Suprapubic skin (tissue), 4 donors: ENCODE measurements around the gene TMEM225.

Experiments used
- EP300 ChIP-seq: sonication (generic); formaldehyde crosslinking; IDR thresholded peaks from one replicate; pipeline ENCODE4 v1.6.1; 2017; ENCODE audit warnings: antibody characterized with exemption
- POLR2A ChIP-seq, 2 donors: fragments of 450-650 bp; IDR thresholded peaks; one replicate each; pipeline ENCODE4 v1.6.1; 2017; ENCODE audit warnings: antibody characterized with exemption in 2 of 2, mild to moderate bottlenecking in 2 of 2, moderate library complexity in 2 of 2
- POLR2AphosphoS5 ChIP-seq, 3 donors: sonication (generic); formaldehyde crosslinking; IDR thresholded peaks; one replicate each; pipeline ENCODE4 v1.6.1; 2017; ENCODE audit warnings: antibody characterized with exemption in 3 of 3
- TF ChIP-seq, protein P1 (sequence below), 2 donors: fragments of 200-600 bp in 1 of 2; fragments of 450-650 bp in 1 of 2; sonication (generic) in 1 of 2; IDR thresholded peaks; one replicate each; pipeline ENCODE4 v1.5.1; 2016 to 2019; ENCODE audit warnings: antibody characterized with exemption in 2 of 2, mild to moderate bottlenecking in 1 of 2, moderate library complexity in 1 of 2

- TF ChIP-seq POLR2A (IDR thresholded peaks at IDR 0.05) (no peak), POLR2AphosphoS5 (IDR thresholded peaks at IDR 0.05) (no peak), EP300 (no peak)
- TF ChIP-seq, protein P1, sequence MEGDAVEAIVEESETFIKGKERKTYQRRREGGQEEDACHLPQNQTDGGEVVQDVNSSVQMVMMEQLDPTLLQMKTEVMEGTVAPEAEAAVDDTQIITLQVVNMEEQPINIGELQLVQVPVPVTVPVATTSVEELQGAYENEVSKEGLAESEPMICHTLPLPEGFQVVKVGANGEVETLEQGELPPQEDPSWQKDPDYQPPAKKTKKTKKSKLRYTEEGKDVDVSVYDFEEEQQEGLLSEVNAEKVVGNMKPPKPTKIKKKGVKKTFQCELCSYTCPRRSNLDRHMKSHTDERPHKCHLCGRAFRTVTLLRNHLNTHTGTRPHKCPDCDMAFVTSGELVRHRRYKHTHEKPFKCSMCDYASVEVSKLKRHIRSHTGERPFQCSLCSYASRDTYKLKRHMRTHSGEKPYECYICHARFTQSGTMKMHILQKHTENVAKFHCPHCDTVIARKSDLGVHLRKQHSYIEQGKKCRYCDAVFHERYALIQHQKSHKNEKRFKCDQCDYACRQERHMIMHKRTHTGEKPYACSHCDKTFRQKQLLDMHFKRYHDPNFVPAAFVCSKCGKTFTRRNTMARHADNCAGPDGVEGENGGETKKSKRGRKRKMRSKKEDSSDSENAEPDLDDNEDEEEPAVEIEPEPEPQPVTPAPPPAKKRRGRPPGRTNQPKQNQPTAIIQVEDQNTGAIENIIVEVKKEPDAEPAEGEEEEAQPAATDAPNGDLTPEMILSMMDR (IDR thresholded peaks at IDR 0.05) = no peak
Observed at GRCh38 chr11:123856444-123856843, 29.0 kb downstream of the TMEM225 start.
